Activated CD8-positive, alpha-beta memory T cell treated with anti-CD3 and anti-CD28 coated beads, Interleukin-2, amount 50 U/mL, for 24 hours (primary cell): ENCODE measurements around the gene ARSG.
A peak's percentile ranks its signal among the peaks of the same experiment; 100 is the strongest.
"Not testable (repeated sequence)": the region's sequence is repeated elsewhere in the genome, so short reads cannot be mapped to it uniquely, and the experiment has no call there.

Experiments
- DNase-seq: peaks from one replicate; pipeline ENCODE4 v3.0.0-alpha.2; 2020; ENCODE audit errors: extremely low read depth

ARSG gene

DNA sequence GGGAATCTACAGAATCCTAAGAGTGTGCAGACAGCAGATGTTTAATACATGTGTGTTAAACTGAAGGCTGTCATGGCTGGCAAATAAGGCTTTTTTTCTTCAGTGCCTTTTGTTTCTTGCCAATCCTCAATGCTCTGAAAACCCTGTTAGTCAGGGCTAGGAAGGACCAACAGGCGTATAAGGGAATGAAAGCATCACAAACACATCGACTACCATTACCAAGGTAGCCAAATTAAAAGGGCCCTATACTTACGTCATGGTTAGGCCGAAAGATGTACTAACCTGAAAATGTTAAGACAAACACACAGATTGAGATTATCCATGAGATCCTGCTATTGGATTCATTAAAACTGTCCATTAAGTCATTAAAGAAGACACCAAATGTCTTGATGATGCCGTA lies 13.5 kb upstream of the ARSG start:
- DNase-seq = no peak

DNA sequence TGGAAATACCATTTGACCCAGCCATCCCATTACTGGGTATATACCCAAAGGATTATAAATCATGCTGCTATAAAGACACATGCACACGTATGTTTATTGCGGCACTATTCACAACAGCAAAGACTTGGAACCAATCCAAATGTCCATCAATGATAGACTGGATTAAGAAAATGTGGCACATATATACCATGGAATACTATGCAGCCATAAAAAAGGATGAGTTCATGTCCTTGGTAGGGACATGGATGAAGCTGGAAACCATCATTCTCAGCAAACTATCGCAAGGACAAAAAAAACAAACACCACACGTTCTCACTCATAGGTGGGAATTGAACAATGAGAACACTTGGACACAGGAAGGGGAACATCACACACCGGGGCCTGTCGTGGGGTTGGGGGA lies 9.3 kb upstream of the ARSG start:
- DNase-seq = not testable (repeated sequence)

DNA sequence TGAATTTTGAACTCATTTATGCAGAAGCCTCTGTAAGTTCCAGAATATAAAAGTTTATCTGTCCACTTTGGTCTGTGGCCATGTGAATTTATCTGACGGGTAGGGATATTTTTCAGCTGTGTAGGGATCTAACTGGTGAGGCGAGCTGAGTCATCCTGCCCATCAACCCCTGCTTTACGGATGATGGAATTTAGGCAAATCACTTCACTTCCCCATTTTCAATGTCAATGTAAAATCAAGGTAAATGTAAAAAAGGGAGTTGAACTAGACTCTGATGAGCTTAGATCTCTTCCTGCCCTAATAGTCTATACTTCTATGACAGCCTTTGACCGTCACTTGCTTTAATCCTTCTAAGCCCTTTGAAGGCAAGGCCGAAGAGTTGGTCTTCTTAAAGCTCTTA lies 2.9 kb upstream of the ARSG start:
- DNase-seq = no peak

DNA sequence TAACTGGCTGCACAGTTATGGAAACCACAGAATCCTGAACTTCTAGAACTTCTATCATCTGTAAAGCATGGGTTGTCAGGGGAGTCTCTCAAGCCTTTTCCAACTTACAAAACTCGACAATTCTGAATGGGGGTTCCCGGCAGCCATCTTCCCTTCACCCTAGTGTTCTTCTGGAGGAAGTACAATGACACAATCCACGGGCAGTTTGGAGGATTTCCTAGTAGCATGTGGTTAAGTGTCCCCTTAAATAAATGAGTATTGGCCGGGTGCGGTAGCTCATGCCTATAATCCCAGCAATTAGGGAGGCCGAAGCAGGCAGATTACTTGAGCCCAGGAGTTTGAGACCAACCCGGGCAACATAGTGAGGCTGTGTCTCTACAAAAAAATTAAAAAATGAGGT lies 2.5 kb upstream of the ARSG start:
- no peak for DNase-seq

DNA sequence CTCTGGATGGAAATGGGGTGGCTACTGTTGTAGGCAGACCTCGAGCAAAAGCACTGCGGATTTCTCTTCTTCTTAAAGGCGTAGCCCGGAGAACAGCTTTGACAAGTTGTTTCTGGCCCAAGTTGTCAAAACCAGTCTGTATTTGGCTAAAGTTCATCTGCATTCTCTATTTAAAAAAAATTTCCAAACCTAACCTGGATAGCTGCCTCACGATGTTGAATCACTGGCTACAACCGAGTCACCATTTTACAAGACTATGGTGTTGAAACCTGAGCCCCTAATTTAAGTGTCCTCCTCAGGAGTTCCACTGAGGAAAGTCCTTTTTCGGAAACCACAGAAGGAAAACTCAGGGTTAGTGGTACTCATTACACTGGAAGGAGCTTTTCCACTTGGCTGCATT lies 1.8 kb upstream of the ARSG start:
- no peak for DNase-seq

DNA sequence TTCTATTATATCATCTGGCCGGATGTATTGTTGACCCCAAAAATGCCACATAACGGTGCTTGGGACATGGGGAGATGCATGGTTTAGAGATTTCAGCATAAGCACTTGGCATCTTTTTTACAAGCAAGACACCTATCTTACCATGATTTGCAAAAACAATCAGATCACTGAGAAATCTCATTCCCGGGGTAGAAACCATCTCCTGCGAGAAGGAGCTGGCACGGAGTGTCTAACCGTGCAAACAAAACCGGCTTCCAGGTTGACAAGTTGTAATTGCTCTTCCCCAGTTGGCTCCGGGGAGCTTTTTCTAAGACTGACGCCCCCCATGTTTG lies 1.4 kb upstream of the ARSG start:
- no peak for DNase-seq

DNA sequence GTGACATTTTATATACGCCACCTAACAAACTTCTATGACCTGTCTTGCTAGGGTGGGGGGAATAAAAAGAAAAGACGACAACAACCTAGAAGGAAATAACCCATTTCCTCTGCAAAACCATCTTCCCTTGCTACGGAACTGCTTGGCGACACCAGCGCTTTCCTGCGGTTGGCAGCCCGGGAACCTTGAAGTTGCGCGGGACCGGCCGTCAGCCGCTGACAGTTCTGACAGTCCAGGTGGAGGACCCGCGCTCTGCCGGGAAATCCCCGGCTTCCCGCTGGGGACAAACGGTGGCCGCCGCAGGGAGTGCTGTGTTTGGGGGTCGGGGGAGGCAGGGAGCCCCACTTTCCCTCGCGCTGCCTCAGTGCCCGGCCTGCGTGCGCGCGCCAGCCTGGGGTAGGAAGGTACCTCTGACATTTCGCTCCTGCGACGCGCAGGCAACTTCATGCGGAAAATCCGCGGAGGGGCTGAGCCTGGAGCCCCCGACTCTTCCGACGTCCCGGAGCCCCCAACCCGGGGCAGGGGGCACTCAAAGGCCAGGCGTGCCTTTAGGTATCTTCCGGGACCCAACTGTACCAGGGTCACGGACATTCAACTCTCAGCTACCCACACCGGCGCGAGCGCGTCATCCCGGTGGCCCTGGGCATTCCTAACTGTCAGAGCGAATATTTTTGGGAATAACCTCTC lies 884 bp upstream of the ARSG start:
- DNase-seq = no peak

DNA sequence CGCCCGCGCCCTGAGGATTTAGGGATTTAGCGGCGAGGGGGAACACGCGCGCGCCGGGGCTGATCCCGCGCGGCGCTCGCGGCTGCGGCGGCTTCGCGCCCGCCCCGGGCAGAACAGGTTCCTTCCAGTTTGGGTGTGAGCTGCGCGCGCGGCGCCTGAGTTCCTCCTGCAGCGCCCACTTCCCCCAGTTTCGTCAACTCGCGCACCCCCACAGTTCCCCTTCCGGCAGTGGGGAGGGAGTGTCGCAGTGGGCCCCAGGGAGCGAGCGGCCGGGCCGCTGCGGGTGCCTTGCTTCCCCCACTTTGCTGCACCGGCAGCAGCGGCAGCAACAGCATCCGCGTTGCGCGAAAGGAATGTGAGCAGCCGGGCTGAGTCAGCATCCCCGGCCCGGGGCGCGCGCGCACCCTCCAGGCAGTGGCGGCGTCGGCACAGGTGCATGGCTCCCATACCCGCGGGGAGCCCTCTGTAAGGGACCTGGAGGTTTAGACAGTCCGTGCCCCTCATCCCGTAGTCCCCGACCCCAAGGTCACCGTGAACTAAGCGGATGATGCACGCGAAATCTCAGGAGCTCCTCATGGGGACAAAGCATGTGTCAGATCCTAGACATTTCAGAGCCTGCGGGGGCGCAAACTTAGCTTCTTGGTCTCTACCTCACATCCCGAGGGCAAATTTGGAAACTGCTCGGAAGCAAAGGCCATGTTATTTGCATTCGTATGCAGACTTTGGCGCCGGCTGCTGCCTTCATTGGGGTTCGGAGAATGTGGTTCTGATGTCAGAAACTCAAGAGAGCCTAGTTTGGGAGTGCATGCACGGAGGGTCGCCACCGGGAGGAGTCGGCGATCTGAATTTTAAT lies 767 bp downstream of the ARSG start:
- peak; percentile 80 for DNase-seq

DNA sequence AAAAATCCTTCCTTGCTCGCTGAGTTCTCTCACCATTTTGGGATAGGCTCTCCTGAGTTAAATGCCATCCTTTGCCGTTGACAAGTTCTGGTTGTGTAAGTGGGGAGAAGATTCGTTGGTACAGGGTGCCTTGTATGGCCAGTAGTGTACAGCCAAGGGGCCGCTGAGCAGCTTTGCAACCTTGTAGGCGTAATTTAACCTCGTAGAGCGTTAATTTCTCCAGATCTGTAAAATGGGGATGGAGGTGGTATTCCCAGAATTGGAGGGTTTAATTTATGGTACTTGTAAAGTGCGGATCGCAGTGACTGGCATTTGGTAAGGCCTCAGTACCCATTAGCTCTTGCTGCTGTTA lies 1.4 kb downstream of the ARSG start:
- no peak for DNase-seq

DNA sequence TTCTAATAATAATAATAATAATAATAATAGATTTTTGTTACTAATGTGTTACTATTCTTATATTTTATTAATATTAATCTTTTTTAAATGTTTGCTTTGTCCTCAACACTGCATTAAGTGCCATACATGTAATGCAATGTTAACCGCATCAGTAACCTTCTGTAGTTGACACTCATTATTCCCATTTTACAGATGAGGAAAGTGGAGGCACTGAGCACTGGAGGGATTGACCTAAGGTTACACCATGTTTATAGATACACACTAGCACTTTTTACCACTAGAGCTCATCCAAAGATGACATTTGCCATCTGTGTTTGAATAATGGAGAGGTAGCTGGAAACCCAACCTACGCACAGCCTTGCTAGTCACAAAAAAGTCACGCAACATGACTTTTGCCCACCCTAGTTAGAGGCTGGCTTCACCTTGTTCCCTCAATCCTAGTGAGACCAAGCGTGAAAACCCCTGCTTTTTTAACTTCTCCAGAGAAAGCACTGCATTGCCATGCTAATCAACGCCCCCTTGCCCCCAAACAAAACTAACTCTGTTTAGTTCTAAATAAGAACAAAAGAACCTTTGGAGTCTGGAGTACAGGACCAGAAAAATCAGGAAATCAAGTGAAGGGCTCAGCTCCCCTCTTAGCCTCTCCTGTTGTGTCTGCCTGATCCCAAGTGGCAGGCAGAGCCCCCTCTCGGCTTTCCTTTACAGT lies 2.3 kb downstream of the ARSG start:
- DNase-seq = no peak

DNA sequence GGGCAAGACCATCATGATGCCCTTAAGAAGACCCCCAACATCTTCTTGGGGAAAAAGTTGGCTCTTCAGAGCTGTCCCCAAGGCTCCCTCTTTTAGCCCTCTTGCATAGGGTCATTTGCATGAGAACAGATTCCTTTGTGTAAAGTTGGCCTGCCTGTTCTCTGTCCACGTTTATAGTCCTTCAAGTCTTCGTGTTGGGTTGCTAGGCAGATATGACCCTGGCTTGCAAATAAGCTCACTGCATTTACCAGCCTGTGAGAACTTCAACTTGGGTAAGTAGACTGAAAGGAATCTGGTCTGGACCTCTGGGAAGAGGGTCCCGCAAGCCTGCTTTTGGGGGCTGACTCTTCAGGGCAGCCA lies 2.9 kb downstream of the ARSG start:
- no peak for DNase-seq

DNA sequence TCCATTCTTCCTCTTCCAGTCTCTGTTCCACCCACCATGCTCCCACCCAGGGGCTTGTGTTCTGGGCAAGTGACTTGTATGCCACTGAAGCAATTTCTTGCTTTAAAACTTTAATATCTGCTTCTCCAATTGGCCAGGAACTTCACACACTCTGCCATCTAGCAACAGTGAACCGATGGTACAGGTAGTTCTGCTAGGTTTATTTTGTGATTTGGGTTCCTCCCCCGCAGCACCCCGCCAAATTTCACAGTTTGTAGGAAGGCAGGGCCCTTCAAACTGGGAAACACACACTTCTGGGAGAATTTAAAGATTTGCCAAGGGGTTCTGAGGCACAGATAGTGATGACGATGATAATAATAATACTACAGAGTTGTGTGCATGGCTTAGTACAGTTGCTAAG lies 3.3 kb downstream of the ARSG start:
- DNase-seq = no peak

DNA sequence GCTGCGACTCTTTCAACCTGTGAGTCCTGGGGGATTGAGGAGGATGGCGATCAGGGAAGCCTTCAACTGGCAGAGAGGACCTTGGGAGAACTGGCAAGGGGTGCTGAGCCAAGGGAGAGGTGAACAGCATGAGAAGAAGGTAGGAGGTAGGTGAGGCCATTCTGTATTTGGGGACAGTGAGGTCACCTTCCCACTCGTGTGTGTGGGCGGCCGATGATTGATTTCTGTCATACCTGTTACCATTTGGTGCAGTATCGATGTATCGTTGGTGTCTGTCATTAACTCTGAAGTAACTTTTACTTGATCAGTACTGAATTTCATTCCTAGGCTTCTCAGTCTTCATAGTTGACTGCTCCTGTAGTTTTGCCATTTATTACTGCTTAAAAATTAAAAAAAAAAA lies 3.8 kb downstream of the ARSG start:
- no peak for DNase-seq

DNA sequence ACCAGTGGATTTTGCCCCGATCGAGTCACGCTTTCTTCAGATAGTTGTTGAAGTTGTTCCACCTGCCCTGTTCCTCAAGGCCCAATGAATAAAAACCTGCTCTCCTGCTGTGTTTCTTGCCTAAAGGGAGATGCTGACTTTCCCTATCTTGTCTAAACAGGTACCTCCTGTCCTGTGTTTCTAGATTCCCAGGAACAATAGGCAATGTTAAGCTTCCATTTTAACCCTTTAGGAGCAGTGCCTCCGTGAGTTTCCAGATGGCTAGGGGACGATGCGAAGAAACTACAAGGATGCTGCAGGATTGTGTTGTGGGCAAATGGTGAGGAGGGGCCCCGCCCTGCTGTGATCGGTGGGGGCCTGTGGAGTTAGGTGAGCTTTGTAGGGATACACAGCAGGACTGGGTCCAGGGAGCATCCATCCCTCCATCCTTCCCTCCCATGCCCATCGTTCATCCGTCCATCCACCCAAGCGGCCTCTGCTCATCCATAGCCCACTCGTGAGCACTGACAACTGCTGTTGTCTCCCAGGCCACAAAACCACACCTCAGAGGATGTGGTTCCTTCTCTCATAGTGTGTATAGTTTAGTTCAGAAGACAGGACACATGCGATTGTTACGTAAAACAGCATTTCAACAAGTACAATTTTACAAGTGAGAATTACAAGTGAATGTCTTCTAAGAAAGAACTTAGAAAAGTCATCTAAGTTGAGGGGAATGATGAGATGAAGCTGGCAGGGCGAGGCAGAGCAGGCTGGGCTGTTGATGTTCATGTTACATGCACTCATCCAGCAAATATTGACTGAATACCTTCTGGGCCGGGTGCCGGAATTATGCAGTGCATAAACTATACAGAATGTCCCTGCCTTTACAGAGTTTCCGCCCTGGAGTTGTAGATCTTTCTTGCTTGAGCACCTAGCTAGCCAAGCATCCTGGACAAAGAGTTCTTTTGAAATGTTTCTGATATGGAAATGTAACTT lies 5.2 kb downstream of the ARSG start:
- no peak for DNase-seq

DNA sequence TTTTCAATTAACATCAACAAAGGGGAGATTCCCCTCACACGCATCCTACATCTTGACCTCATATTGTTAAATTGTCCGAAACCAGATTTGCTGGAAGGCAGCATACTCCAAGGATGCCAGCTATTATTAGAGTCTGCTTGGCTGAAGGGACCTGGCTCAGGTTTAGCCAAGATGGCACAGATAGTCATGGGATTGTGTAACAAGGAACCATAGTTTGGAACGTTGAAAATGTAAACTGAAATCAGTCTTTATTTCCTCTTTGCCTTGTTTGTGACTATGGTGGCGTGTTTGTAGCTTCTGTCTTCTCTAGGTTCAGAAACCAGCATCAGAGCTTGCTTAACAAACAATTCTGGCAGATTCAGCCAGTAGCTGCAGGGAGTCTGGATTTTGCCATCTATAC lies 5.9 kb downstream of the ARSG start:
- DNase-seq = no peak

DNA sequence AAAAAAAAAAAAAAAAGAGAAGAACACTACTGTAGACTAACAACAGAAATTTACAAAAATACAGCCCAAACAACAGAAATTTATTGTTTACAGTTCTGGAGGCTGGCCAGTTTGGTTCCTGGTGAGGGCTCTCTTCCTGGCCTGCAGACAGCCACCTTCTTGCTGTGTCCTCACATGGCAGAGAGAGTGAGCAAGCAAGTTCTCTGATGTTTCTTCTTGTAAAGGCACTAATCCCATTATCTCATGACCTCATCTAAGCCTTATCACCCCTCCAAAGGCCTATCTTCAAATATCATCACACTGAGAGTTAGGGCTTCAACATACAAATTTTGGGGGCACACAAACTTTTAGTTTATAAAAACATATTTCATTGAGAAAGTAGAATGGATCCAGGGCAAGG lies 7.3 kb downstream of the ARSG start:
- no peak for DNase-seq

DNA sequence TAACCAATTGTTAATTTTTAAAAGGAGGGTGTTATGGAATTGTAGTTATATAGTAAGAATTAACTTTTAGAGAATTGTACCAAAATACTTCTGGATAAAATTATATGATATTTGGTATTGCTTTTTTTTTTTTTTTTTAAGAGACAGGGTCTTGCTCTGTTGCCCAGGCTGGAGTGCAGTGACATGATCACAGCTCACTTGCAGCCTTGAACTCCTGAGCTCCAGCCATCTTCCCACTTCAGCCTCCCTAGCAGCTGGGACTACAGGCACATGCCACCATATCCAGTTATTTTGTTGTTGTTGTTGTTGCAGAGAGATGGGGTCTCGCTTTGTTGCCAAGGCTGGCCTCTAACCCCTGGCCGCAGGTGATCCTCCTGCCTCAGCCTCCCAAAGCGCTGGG lies 8.5 kb downstream of the ARSG start:
- no peak for DNase-seq

DNA sequence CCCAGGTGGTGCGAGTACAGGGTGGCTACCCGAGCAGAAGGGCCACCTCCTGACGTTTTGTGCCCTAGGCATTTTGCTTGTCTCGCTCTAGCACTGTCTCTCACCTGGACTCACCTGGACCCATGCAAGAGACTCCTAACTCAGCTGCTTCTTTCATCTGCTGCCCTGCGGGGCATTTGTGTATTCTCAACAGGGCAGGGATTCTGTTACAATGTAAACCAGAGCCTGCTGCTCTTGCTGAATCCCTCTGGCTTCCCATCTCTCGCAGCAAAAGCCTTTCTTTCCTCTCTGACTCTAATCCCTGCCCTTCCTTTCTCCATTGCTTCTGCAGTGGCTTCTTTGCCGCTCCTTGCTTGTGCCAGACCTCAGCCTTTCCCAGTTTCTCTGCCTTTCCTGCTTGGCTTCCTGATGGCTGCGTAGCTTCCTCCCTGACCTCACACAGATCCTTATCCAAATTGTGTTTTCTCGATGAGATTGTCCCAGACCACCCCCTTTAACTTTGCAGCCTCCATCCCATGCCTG lies 10.2 kb downstream of the ARSG start:
- no peak for DNase-seq

DNA sequence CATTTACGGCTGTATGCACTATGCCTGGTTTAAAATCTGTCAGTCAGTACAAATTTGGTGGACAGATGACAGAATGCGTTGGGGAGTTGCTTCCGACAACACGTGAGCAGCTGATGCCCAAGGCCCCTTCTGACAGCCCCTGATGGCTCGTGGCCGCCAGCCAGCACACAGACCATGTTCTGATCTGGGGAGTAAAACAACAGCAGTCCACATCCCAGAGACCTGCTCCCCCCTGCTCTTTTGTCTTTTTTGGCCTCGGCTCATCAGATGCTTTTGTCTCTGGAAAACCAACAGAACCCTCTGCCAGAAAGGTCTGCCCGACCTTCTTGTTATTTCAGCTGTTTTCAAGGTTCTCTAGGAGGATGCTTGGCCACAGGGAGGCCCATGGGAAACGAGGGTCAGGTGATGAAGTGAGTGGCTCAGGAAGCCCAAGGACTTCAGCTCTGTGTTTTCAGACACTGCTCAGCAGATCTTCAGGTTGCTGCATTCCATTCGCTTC lies 10.8 kb downstream of the ARSG start:
- DNase-seq = no peak

DNA sequence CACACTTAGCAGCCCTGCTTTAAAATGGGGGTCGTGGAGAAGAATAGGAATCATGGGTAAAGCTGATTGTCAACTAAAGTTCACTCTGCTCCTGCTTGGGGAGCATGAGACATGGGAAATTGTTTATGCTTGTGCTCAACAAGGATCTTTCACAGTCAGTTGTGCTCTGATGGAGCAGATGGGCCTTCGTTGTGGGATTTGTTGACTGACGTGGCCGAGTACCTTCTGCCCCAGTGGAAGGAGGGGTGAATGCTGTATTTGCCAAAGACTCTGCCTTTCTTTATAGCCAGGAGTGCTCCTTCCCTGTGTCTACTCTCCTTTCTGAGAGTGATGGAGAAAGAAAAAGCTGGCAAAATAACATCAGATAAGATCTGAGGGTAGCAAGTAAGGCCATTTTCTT lies 11.4 kb downstream of the ARSG start:
- no peak for DNase-seq

DNA sequence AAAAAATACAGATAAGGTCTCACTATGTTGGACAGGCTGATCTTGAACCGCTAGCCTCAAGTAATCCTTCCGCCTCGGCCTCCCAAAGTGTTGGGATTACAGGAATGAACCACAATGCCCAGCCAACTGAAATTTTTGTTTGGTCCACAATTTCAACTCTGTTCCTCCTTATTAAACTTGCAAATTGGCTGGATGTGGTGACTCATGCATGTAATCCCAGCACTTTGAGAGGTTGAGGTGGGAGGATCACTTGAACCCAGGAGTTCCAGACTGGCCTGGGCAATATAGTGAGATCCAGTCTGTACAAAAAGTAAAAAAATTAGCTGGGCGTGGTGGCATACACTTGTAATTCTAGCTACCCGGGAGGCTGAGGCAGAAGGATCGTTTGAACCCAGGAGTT lies 13.4 kb downstream of the ARSG start:
- DNase-seq = no peak

DNA sequence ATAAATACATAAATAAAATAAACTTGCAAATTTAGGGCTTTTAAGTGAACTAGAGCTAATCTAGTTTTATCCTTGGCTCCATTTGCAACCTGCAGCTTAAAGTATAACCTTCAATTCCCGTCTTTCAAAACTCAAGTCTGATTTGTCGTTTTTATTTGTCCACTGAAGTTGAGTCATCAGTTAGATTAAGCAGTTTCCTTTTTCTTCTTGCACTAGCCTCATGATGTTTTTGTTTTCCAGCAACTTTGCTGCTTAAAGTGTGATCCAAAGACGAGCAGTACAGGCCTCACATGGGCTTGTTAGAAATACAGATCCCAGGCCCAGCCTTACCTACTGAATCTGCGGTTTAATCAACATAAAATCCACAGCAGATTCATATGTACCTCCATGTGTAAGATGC lies 13.8 kb downstream of the ARSG start:
- no peak for DNase-seq
